Trophoblast cell (in vitro differentiated cells and primary cell): ENCODE data around the gene IL10.

Source experiments
- DNase-seq, 2 donors: peaks; one replicate each; pipeline ENCODE4 v3.0.0-alpha.2; 2016
- H2AFZ ChIP-seq: 2 replicates; pipeline ENCODE4 v1.6.1; 2013; ENCODE audit warnings: low read length, moderate library complexity, mild to moderate bottlenecking; ENCODE audit not compliant: insufficient read depth, poor library complexity
- H2AK5ac ChIP-seq: 2 replicates; pipeline ENCODE4 v1.6.1; 2013; ENCODE audit warnings: mild to moderate bottlenecking, low read length
- H2BK120ac ChIP-seq: 2 replicates; pipeline ENCODE4 v1.6.1; 2013; ENCODE audit warnings: low read length, mild to moderate bottlenecking, moderate library complexity; ENCODE audit not compliant: insufficient read depth, poor library complexity
- H2BK12ac ChIP-seq: 2 replicates; pipeline ENCODE4 v1.6.1; 2013; ENCODE audit warnings: mild to moderate bottlenecking, low read length, moderate library complexity
- H2BK5ac ChIP-seq: 2 replicates; pipeline ENCODE4 v1.6.1; 2013; ENCODE audit warnings: low read length, low read depth, moderate library complexity, mild to moderate bottlenecking; ENCODE audit not compliant: poor library complexity
- H3K14ac ChIP-seq: 2 replicates; pipeline ENCODE4 v1.6.1; 2013; ENCODE audit warnings: mild to moderate bottlenecking, low read length
- H3K18ac ChIP-seq: 2 replicates; pipeline ENCODE4 v1.6.1; 2013; ENCODE audit warnings: mild to moderate bottlenecking, low read length
- H3K23ac ChIP-seq: 2 replicates; pipeline ENCODE4 v1.6.1; 2013; ENCODE audit warnings: low read length
- H3K27ac ChIP-seq: 2 replicates; pipeline ENCODE4 v1.5.1; 2013; ENCODE audit warnings: low read depth, mild to moderate bottlenecking, inconsistent platforms, low read length, moderate library complexity
- H3K27me3 ChIP-seq: 2 replicates; pipeline ENCODE4 v1.6.1; 2013; ENCODE audit warnings: inconsistent platforms, mild to moderate bottlenecking, low read length, moderate library complexity; ENCODE audit not compliant: insufficient read depth
- H3K36me3 ChIP-seq, 2 experiments: 1 replicate in 1 of 2; 2 replicates in 1 of 2; pipeline ENCODE4 v1.6.1; 2013; ENCODE audit warnings: low read length in 2 of 2, mild to moderate bottlenecking in 2 of 2, moderate library complexity in 1 of 2; ENCODE audit not compliant: insufficient read depth in 2 of 2, control insufficient read depth in 1 of 2
- H3K4ac ChIP-seq: 2 replicates; pipeline ENCODE4 v1.6.1; 2013; ENCODE audit warnings: low read depth, mild to moderate bottlenecking, low read length, moderate library complexity
- H3K4me1 ChIP-seq, 2 experiments: 1 replicate in 1 of 2; 2 replicates in 1 of 2; pipeline ENCODE4 v1.6.1; 2013; ENCODE audit warnings: low read length in 2 of 2, mild to moderate bottlenecking in 2 of 2, moderate library complexity in 1 of 2; ENCODE audit not compliant: insufficient read depth in 2 of 2, control insufficient read depth in 1 of 2
- H3K4me2 ChIP-seq: 2 replicates; pipeline ENCODE4 v1.6.1; 2013; ENCODE audit warnings: inconsistent platforms, mild to moderate bottlenecking, low read length, moderate library complexity
- H3K4me3 ChIP-seq: 2 replicates; pipeline ENCODE4 v1.5.1; 2013; ENCODE audit warnings: mild to moderate bottlenecking, low read depth, low read length, inconsistent platforms
- H3K79me1 ChIP-seq: one replicate; pipeline ENCODE4 v1.6.1; 2013; ENCODE audit warnings: low read length
- H3K79me2 ChIP-seq: 2 replicates; pipeline ENCODE4 v1.6.1; 2013; ENCODE audit warnings: low read length, mild to moderate bottlenecking; ENCODE audit not compliant: control insufficient read depth, insufficient read depth, poor library complexity
- H3K9ac ChIP-seq: 2 replicates; pipeline ENCODE4 v1.6.1; 2013; ENCODE audit warnings: mild to moderate bottlenecking, low read length
- H3K9me3 ChIP-seq: 2 replicates; pipeline ENCODE4 v1.6.1; 2013; ENCODE audit warnings: low read depth, mild to moderate bottlenecking, control low read depth, inconsistent platforms, low read length; ENCODE audit not compliant: insufficient read depth
- H4K12ac ChIP-seq: 2 replicates; pipeline ENCODE4 v1.6.1; 2013; ENCODE audit warnings: low read depth, mild to moderate bottlenecking, low read length, moderate library complexity
- H4K8ac ChIP-seq: 2 replicates; pipeline ENCODE4 v1.6.1; 2013; ENCODE audit warnings: low read depth, mild to moderate bottlenecking, low read length, moderate library complexity
- H4K91ac ChIP-seq: one replicate; pipeline ENCODE4 v1.6.1; 2013; ENCODE audit warnings: low read depth, mild to moderate bottlenecking, low read length, moderate library complexity
- WGBS: extraction: QIAGEN DNeasy Blood & Tissue Kit; methylation state at CpG from one replicate; pipeline ENCODE4 v1.1.7; 2013; ENCODE audit warnings: missing lambda C conversion rate; ENCODE audit not compliant: insufficient read length, insufficient coverage; ENCODE audit errors: extremely low coverage; 5-methylcytosine and 5-hydroxymethylcytosine counted together

The IL10 gene

GRCh38 chr1:206812471-206812870 lies 40.2 kb upstream of the IL10 start:
- no CpG with 5 or more reads among the region's 2 CpGs for WGBS
- H3K36me3 ChIP-seq = no peaks in the 10 kb centered on the region
- no peak overlapping the region for H3K9ac ChIP-seq
- no peak overlapping the region for H3K27ac ChIP-seq
- H4K91ac ChIP-seq = no peak overlapping the region
- no peak overlapping the region for H2BK12ac ChIP-seq
- no peak overlapping the region for H3K18ac ChIP-seq
- no peak overlapping the region for H3K4me3 ChIP-seq
- no peaks in the 10 kb centered on the region for H3K4me1 ChIP-seq
- H3K23ac ChIP-seq = no peak overlapping the region
- H3K27me3 ChIP-seq = no peaks in the 10 kb centered on the region
- no peak overlapping the region for H3K4ac ChIP-seq
- no peak overlapping the region for H3K4me2 ChIP-seq
- H2AK5ac ChIP-seq = no peak overlapping the region
- H2AFZ ChIP-seq = no peak overlapping the region
- no peak overlapping the region for H3K14ac ChIP-seq
- no peak overlapping the region for H4K8ac ChIP-seq
- no peak overlapping the region for H2BK5ac ChIP-seq
- H4K12ac ChIP-seq = no peak overlapping the region
- no peaks in the 10 kb centered on the region for H3K79me2 ChIP-seq
- H3K79me1 ChIP-seq = no peaks in the 10 kb centered on the region
- no peak overlapping the region for H2BK120ac ChIP-seq
- no peaks in the 10 kb centered on the region for H3K9me3 ChIP-seq
- no peak for DNase-seq

- Histone ChIP-seq H3K27ac (no peak overlapping the region), H2BK5ac (no peak overlapping the region), H2AK5ac (no peak overlapping the region), H2AFZ (no peak overlapping the region), H2BK120ac (no peak overlapping the region), H3K14ac (no peak overlapping the region), H3K18ac (no peak overlapping the region), H2BK12ac (no peak overlapping the region), H3K4ac (no peak overlapping the region), H4K8ac (no peak overlapping the region), H3K9ac (no peak overlapping the region), H3K4me1 (no peaks in the 10 kb centered on the region), H3K79me1 (no peaks in the 10 kb centered on the region), H3K4me3 (no peak overlapping the region), H3K27me3 (no peaks in the 10 kb centered on the region), H4K91ac (no peak overlapping the region), H3K9me3 (no peaks in the 10 kb centered on the region), H3K79me2 (no peaks in the 10 kb centered on the region), H3K4me2 (no peak overlapping the region), H3K36me3 (no peaks in the 10 kb centered on the region), H4K12ac (no peak overlapping the region), H3K23ac (no peak overlapping the region)
- DNase-seq = no peak
- WGBS = no CpG with 5 or more reads among the region's 4 CpGs
These were observed 37.3 kb upstream of the IL10 start for GRCh38 chr1:206809504-206810084.

GRCh38 chr1:206808615-206809014 lies 36.3 kb upstream of the IL10 start:
- Histone ChIP-seq H4K12ac (no peak overlapping the region), H4K8ac (no peak overlapping the region), H3K23ac (no peak overlapping the region), H3K4me1 (peaks cover 0 to 5% of the 10 kb centered on the region in 2 experiments), H3K14ac (no peak overlapping the region), H3K36me3 (no peaks in the 10 kb centered on the region), H2AK5ac (no peak overlapping the region), H2BK12ac (no peak overlapping the region), H3K9ac (no peak overlapping the region), H2AFZ (no peak overlapping the region), H3K79me1 (no peaks in the 10 kb centered on the region), H3K18ac (no peak overlapping the region), H3K27ac (no peak overlapping the region), H3K79me2 (no peaks in the 10 kb centered on the region), H3K4ac (no peak overlapping the region), H3K27me3 (no peaks in the 10 kb centered on the region), H3K9me3 (no peaks in the 10 kb centered on the region), H2BK120ac (no peak overlapping the region), H3K4me2 (no peak overlapping the region), H2BK5ac (no peak overlapping the region), H3K4me3 (no peak overlapping the region), H4K91ac (no peak overlapping the region)
- WGBS = no CpG with 5 or more reads among the region's 2 CpGs
- peak; percentile 13 to 53 for DNase-seq

- no peak overlapping the region for H4K8ac ChIP-seq
- no peaks in the 10 kb centered on the region for H3K79me1 ChIP-seq
- no peak overlapping the region for H3K23ac ChIP-seq
- H3K4me2 ChIP-seq = no peak overlapping the region
- no peak overlapping the region for H2BK120ac ChIP-seq
- no CpG with 5 or more reads among the region's 1 CpG for WGBS
- no peak overlapping the region for H3K14ac ChIP-seq
- no peaks in the 10 kb centered on the region for H3K36me3 ChIP-seq
- no peaks in the 10 kb centered on the region for H3K27me3 ChIP-seq
- no peak overlapping the region for H4K91ac ChIP-seq
- no peak overlapping the region for H3K27ac ChIP-seq
- no peak overlapping the region for H3K4ac ChIP-seq
- H2AK5ac ChIP-seq = no peak overlapping the region
- no peaks in the 10 kb centered on the region for H3K9me3 ChIP-seq
- H2BK5ac ChIP-seq = no peak overlapping the region
- no peak overlapping the region for H4K12ac ChIP-seq
- no peak for DNase-seq
- no peak overlapping the region for H3K18ac ChIP-seq
- no peaks in the 10 kb centered on the region for H3K79me2 ChIP-seq
- H3K4me1 ChIP-seq = peaks cover 0 to 7% of the 10 kb centered on the region in 2 experiments
- H2BK12ac ChIP-seq = no peak overlapping the region
- no peak overlapping the region for H2AFZ ChIP-seq
- no peak overlapping the region for H3K4me3 ChIP-seq
- H3K9ac ChIP-seq = no peak overlapping the region
These were observed 33.1 kb upstream of the IL10 start for GRCh38 chr1:206805357-206805756.
